Loucy (cell line): ENCODE measurements around the gene COL27A1.

Source experiments
- H2AFZ ChIP-seq: fragments of 200-600 bp; sonication (generic); 2 replicates; pipeline ENCODE4 v1.6.0; 2016; ENCODE audit warnings: antibody characterized with exemption, mild to moderate bottlenecking, low read length, moderate library complexity
- H3F3A ChIP-seq: fragments of 200-600 bp; 2 replicates; pipeline ENCODE4 v1.6.0; 2016; ENCODE audit warnings: antibody characterized with exemption, low read depth, mild to moderate bottlenecking
- H3K27me3 ChIP-seq: fragments of 200-600 bp; sonication (generic); 2 replicates; pipeline ENCODE4 v1.6.1; 2014; ENCODE audit warnings: low read length, mild to moderate bottlenecking; ENCODE audit not compliant: insufficient read depth, poor library complexity, severe bottlenecking
- H3K36me3 ChIP-seq: fragments of 200-600 bp; sonication (generic); 2 replicates; pipeline ENCODE4 v1.6.1; 2016; ENCODE audit warnings: low read length; ENCODE audit not compliant: insufficient read depth
- H3K4me1 ChIP-seq: fragments of 200-600 bp; sonication (generic); 2 replicates; pipeline ENCODE4 v1.5.1; 2014; ENCODE audit warnings: low read length, mild to moderate bottlenecking; ENCODE audit not compliant: insufficient read depth, poor library complexity, severe bottlenecking
- H3K4me2 ChIP-seq: fragments of 200-600 bp; sonication (generic); 2 replicates; pipeline ENCODE4 v1.6.0; 2014; ENCODE audit warnings: antibody characterized with exemption, low read length, low read depth, mild to moderate bottlenecking; ENCODE audit not compliant: poor library complexity, severe bottlenecking
- H3K4me3 ChIP-seq: fragments of 200-600 bp; sonication (generic); 2 replicates; pipeline ENCODE4 v1.5.1; 2014; ENCODE audit warnings: low read length, mild to moderate bottlenecking, mixed read lengths; ENCODE audit not compliant: poor library complexity, severe bottlenecking
- H3K79me2 ChIP-seq: fragments of 200-600 bp; sonication (generic); 2 replicates; pipeline ENCODE4 v1.6.1; 2014; ENCODE audit warnings: low read length; ENCODE audit not compliant: insufficient read depth
- H3K9ac ChIP-seq: fragments of 200-600 bp; sonication (generic); 2 replicates; pipeline ENCODE4 v1.6.0; 2014; ENCODE audit warnings: mild to moderate bottlenecking, low read depth, low read length, moderate library complexity; ENCODE audit not compliant: poor library complexity, severe bottlenecking
- H3K9me2 ChIP-seq: fragments of 200-600 bp; sonication (generic); replicated peaks from 2 replicates; pipeline ENCODE4 v1.6.1; 2016; ENCODE audit warnings: low read depth, low read length, mixed read lengths
- H3K9me3 ChIP-seq: fragments of 200-600 bp; sonication (generic); 2 replicates; pipeline ENCODE4 v1.6.1; 2014; ENCODE audit warnings: mild to moderate bottlenecking, antibody characterized with exemption, low read length, low read depth; ENCODE audit not compliant: insufficient read depth
- H4K20me1 ChIP-seq: fragments of 200-600 bp; sonication (generic); 2 replicates; pipeline ENCODE4 v1.6.0; 2014; ENCODE audit warnings: antibody characterized with exemption, low read length, mild to moderate bottlenecking; ENCODE audit not compliant: insufficient read depth, poor library complexity, severe bottlenecking
- CTCF ChIP-seq: fragments of 200-600 bp; sonication (generic); conservative IDR thresholded peaks from 2 replicates; pipeline ENCODE4 v1.5.1; 2014; ENCODE audit warnings: mild to moderate bottlenecking, antibody characterized with exemption, low read length
- EZH2phosphoT487 ChIP-seq: fragments of 200-600 bp; IDR thresholded peaks from 2 replicates; pipeline ENCODE4 v1.6.1; 2018; ENCODE audit warnings: antibody characterized with exemption, mild to moderate bottlenecking, moderate library complexity, borderline replicate concordance

The COL27A1 gene

GRCh38 chr9:114356792-114357191, 201.5 kb downstream of the COL27A1 start:
- Histone ChIP-seq H3K27me3 (no peaks in the 10 kb centered on the region), H3K4me2 (no peak overlapping the region), H3K36me3 (peaks cover 88% of the 10 kb centered on the region; the same call in 1 of the 2 replicates), H3K4me1 (no peaks in the 10 kb centered on the region), H3K9ac (no peak overlapping the region), H3K9me2 (no peaks in the 10 kb centered on the region), H3K9me3 (no peaks in the 10 kb centered on the region), H3F3A (no peaks in the 10 kb centered on the region), H3K4me3 (no peak overlapping the region), H3K79me2 (no peaks in the 10 kb centered on the region), H2AFZ (no peak overlapping the region), H4K20me1 (no peaks in the 10 kb centered on the region)
- no peak for TF ChIP-seq CTCF
- no peak for TF ChIP-seq EZH2phosphoT487

GRCh38 chr9:114357360-114357759, 202.0 kb downstream of the COL27A1 start:
- Histone ChIP-seq H3K79me2 (no peaks in the 10 kb centered on the region), H3K9ac (no peak overlapping the region), H3K9me2 (no peaks in the 10 kb centered on the region), H2AFZ (no peak overlapping the region), H3K36me3 (peaks cover 88% of the 10 kb centered on the region; the same call in 1 of the 2 replicates), H4K20me1 (no peaks in the 10 kb centered on the region), H3K27me3 (no peaks in the 10 kb centered on the region), H3K4me3 (no peak overlapping the region), H3K9me3 (no peaks in the 10 kb centered on the region), H3K4me2 (no peak overlapping the region), H3K4me1 (no peaks in the 10 kb centered on the region), H3F3A (no peaks in the 10 kb centered on the region)
- no peak for TF ChIP-seq EZH2phosphoT487
- no peak for TF ChIP-seq CTCF

- TF ChIP-seq CTCF (no peak), EZH2phosphoT487 (no peak)
- H3F3A ChIP-seq: no peaks in the 10 kb centered on the region
- H3K36me3 ChIP-seq: peaks cover 89% of the 10 kb centered on the region; the same call in 1 of the 2 replicates
Measured at GRCh38 chr9:114357911-114358328, 202.6 kb downstream of the COL27A1 start.

More at GRCh38 chr9:114357911-114358328, 202.6 kb downstream of the COL27A1 start:
- H3K9ac ChIP-seq: no peak overlapping the region
- no peaks in the 10 kb centered on the region for H3K79me2 ChIP-seq
- no peak overlapping the region for H3K4me2 ChIP-seq
- no peaks in the 10 kb centered on the region for H4K20me1 ChIP-seq
- no peaks in the 10 kb centered on the region for H3K4me1 ChIP-seq
- H2AFZ ChIP-seq: no peak overlapping the region
- H3K9me3 ChIP-seq: no peaks in the 10 kb centered on the region
- H3K4me3 ChIP-seq: no peak overlapping the region
- no peaks in the 10 kb centered on the region for H3K9me2 ChIP-seq
- no peaks in the 10 kb centered on the region for H3K27me3 ChIP-seq
